ENCODE measurements around the gene SLC8A1.

The SLC8A1 gene

GRCh38 chr2:40127890-40128557 is 323.9 kb downstream of the SLC8A1 start:
- no peak for DNase-seq

GRCh38 chr2:40127146-40127545 is 324.7 kb downstream of the SLC8A1 start:
- no peak for DNase-seq

DNA sequence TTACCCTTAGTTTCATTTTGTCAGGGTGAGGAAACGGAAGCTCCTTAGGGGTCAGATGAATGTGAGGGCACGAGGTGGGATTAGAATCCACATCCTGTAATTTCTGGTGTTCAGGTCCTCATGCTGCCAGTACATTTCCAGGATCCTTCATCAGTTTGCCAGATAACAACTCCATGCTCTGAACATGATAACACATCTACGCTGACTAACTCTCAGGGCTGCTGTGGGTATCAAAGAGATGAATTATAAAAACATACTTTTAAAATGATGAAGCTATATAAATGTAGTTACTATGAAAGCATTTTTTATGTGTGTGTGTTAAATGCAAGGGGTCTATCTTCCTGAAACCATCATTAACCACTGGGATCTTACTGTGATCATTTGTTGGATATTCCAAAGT is 325.9 kb downstream of the SLC8A1 start:
- DNase-seq, result no peak

DNA sequence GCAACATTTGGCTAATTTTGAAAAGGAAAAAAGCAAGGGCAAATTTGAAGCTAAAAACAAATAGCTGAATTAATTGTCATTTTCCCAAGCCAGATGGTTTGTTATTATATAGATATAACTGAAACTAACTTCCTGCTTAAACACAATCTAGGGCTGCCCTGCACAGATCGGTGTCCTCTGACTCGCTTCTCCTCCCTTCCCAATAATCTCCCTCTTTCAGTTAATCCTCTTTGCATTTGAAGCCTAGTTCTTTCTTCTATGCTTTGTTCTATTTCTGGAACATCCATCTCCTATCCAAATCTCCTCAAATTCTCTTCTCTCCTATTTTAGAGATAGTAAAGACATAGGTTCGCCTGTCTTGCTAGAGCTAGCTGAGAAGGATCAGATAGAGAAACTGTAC is 328.1 kb downstream of the SLC8A1 start:
- DNase-seq, result no peak

- DNase-seq, result no peak
These were observed 328.6 kb downstream of the SLC8A1 start for GRCh38 chr2:40123326-40123725.

GRCh38 chr2:40120957-40121356 is 330.9 kb downstream of the SLC8A1 start:
- DNase-seq, result no peak

GRCh38 chr2:40120026-40120425 is 331.9 kb downstream of the SLC8A1 start:
- no peak for DNase-seq

GRCh38 chr2:40118622-40119021 is 333.3 kb downstream of the SLC8A1 start:
- DNase-seq, result no peak

DNA sequence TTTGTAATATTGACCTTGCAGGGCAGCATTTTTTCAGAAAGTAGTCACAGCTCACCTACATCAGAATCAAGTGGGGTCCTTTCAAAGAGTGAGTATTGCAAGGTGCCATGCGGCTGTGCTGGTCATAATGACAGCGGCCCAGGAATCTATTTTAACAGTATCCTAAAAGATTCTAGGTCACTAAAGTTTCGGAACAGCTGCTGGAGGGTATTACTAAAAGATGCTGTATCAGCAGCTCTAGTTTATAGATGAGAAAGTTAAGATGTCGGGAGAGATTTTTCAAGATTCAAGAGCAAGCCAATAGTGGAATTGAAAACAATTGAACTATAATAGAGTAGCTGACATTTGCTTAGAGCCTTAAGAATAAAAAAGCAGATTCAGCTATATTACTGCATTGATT is 336.0 kb downstream of the SLC8A1 start:
- DNase-seq, result no peak

DNA sequence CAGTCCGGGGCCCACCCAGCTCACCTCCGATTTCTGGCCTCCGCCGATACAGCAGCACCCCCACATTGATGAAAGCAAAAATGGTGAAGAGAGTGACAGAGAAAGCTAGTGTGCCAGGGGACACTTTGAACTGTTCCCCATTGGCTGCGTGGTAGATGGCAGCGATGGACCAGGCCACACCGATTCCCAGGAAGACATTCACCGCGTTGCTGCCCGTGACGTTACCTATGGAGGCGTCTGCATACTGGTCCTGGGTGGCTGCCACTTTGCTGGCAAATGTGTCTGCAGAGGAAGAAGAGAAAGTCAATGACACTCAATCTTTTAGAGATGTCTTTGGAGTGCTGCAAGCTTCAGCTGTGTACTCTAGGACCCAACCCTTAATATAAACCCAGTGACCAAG is 336.5 kb downstream of the SLC8A1 start:
- no peak for DNase-seq

- DNase-seq, result no peak
These were observed 337.9 kb downstream of the SLC8A1 start for GRCh38 chr2:40113997-40114396.

GRCh38 chr2:40113272-40113968 is 338.5 kb downstream of the SLC8A1 start:
- no peak for DNase-seq

DNA sequence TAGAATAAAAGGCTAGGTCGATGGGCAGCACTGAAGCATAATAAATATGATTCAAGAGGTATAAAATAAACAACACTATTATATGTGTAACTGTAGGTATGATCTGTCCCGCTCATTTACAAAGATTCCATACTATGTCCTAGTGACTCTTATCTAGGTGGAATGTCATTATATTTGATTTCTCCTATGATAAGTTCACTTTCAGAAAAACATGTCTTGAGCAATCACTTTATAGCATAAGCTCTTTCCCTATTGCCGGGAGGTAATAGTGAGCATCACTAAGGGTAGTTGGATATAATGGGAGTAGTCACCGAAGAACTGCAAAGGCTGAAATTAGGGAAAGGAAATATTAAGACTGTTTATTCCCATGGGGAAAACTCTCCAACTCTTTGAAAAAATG is 342.5 kb downstream of the SLC8A1 start:
- no peak for DNase-seq

DNA sequence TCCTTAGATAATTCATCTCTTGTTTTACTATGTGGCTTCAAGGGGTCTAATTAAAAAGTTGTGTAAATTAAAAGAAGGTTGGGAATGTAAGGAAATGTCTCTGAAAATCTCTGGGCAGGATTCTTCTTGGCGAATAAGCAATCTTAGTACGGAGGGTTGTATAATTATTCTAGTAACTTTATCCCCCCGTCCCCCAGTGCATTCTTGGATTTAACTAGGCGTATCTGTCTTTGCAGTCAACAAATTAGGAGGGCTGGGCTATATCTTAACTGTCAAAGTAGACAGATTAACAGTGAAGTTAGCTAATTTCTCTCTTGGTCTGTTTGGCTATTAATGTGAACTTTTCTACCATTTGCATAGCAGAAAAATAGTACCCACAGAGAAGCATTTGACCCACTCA is 343.0 kb downstream of the SLC8A1 start:
- no peak for DNase-seq

- no peak for DNase-seq
These were observed 345.8 kb downstream of the SLC8A1 start for GRCh38 chr2:40106061-40106460.

GRCh38 chr2:40105593-40105992 is 346.3 kb downstream of the SLC8A1 start:
- no peak for DNase-seq

GRCh38 chr2:40103590-40103989 is 348.3 kb downstream of the SLC8A1 start:
- no peak for DNase-seq

- DNase-seq, result no peak
These were observed 348.7 kb downstream of the SLC8A1 start for GRCh38 chr2:40103163-40103562.

DNA sequence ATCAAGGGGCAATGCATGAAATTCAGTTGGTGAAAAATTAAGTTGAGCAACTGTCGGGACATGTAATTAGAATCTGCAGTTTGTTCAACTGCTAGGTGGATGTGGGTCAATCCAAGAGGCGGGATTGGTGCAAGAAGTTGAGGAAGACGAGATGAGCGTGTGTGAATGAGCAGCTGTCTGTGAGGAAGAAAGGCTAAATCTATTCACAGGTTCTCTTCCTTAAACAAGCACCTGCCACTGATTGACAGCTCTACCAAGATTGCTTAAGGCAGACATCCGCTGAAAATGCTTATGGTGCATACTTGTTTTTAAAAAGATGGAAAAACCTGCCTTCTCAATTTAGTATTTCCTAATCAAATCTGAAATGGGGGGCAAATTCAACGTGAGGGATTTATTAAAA is 349.4 kb downstream of the SLC8A1 start:
- no peak for DNase-seq

DNA sequence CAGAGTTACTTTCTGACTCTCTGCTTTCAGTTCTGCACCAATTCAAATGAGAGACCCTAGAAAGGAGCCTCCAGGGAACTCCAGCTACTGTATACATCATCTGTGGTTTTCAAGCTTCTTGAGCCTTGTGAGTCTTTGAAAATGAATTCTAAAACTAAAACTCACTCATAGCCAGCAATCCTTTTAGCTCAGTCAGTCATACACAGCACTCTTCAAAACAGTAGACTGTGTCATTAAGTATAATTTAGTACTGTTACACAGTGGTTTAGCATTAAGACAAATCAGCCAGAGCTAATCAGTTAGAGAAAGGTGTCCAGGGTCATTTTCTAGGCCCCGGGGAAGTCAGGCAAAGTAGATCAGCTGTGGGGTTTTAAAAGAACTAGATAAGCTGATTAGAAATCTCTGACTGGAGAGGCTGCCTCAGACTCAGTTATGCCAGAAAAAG is 350.7 kb downstream of the SLC8A1 start:
- no peak for DNase-seq

- DNase-seq, result no peak
These were observed 351.2 kb downstream of the SLC8A1 start for GRCh38 chr2:40100676-40101075.

GRCh38 chr2:40098786-40099470 is 353.0 kb downstream of the SLC8A1 start:
- DNase-seq, result no peak

GRCh38 chr2:40097691-40098385 is 354.1 kb downstream of the SLC8A1 start:
- DNase-seq, result no peak

- no peak for DNase-seq
These were observed 355.5 kb downstream of the SLC8A1 start for GRCh38 chr2:40096360-40096759.

Measured in NCI-H1105 (cell line).